GM12878 (cell line): ENCODE results near the gene HYAL1. TPM values are rescaled to one million over a fixed set of nuclear protein-coding genes. Genes with fewer than 3 reads are reported as not detected.

ENCODE experiments used
- ATAC-seq: fragments of 200-7000 bp; cut with Tn5 transposase; 3 replicates; pipeline ENCODE4 v1.9.1; 2020; ENCODE audit warnings: mild to moderate bottlenecking, moderate library complexity
- BruUV-seq: library from RNA; stranded (reverse); fragments of 400-500 nt; replicated peaks from 2 replicates; lab custom pipeline; 2021; lab: Mats Ljungman, UMichigan
- CTCF ChIA-PET: fragments of 300-600 bp; sonication (Branson Sonifier 250); formaldehyde crosslinking; extraction: SDS; loops from one replicate; lab custom pipeline; 2021; ENCODE audit warnings: inconsistent platforms; lab: Yijun Ruan, JAX
- POLR2A ChIA-PET: fragments of 350-600 bp; formaldehyde crosslinking; extraction: SDS; loops from one replicate; lab custom pipeline; 2021; ENCODE audit warnings: inconsistent platforms; lab: Charles Lee
- RAD21 ChIA-PET: fragments of 300-600 bp; sonication (Branson Sonifier 250); formaldehyde crosslinking; loops from one replicate; lab custom pipeline; 2023; ENCODE audit warnings: antibody characterized with exemption; ENCODE audit not compliant: unreplicated experiment; lab: Charles Lee
- SMC1A ChIA-PET: fragments of 300-600 bp; sonication (Branson Sonifier 250); formaldehyde crosslinking; loops from one replicate; lab custom pipeline; 2023; ENCODE audit not compliant: unreplicated experiment, uncharacterized antibody; lab: Charles Lee
- DNase-seq: peaks from one replicate; pipeline ENCODE4 v3.0.0-alpha.2; 2011; ENCODE audit warnings: low read depth, low spot score
- FAIRE-seq: peaks from 3 replicates; lab custom pipeline; 2011; peaks lifted over from hg19 to GRCh38; lab: Jason Lieb, UNC
- H2AFZ ChIP-seq: 2 replicates; pipeline ENCODE4 v1.6.0; 2011; ENCODE audit warnings: low read depth, low read length, control low read depth; ENCODE audit not compliant: control insufficient read depth
- H3K27ac ChIP-seq: 2 replicates; pipeline ENCODE4 v1.5.1; 2011; ENCODE audit warnings: control low read depth; ENCODE audit not compliant: control insufficient read depth, insufficient read depth
- H3K27me3 ChIP-seq, 2 experiments: replicated peaks in 1 of 2; 2 replicates each; pipeline versions ENCODE4 v1.6.0 to v1.6.1; 2011; ENCODE audit warnings: low read length in 1 of 2; ENCODE audit not compliant: control insufficient read depth in 2 of 2, insufficient read depth in 2 of 2
- H3K36me3 ChIP-seq, 2 experiments: 2 replicates each; pipeline ENCODE4 v1.5.1; 2011; ENCODE audit warnings: low read length in 1 of 2; ENCODE audit not compliant: control insufficient read depth in 2 of 2, insufficient read depth in 2 of 2
- H3K4me1 ChIP-seq: 2 replicates; pipeline ENCODE4 v1.6.1; 2011; ENCODE audit warnings: mild to moderate bottlenecking, low read length, moderate library complexity, mixed read lengths; ENCODE audit not compliant: control insufficient read depth, insufficient read depth
- H3K4me2 ChIP-seq: 2 replicates; pipeline ENCODE4 v1.6.0; 2011; ENCODE audit warnings: control low read depth; ENCODE audit not compliant: control insufficient read depth, insufficient read depth
- H3K4me3 ChIP-seq: fragments of 200-600 bp; sonication (generic); 2 replicates; pipeline ENCODE4 v1.5.1; 2016
- H3K79me2 ChIP-seq: 2 replicates; pipeline ENCODE4 v1.6.0; 2011; ENCODE audit warnings: low read length; ENCODE audit not compliant: control insufficient read depth, insufficient read depth
- H3K9ac ChIP-seq: 2 replicates; pipeline ENCODE4 v1.8.0; 2011; ENCODE audit warnings: low read length, control low read depth, mixed read lengths; ENCODE audit not compliant: control insufficient read depth, insufficient read depth
- H3K9me3 ChIP-seq: replicated peaks from 3 replicates; pipeline ENCODE4 v1.5.1; 2011; ENCODE audit warnings: mild to moderate bottlenecking, low read length; ENCODE audit not compliant: control insufficient read depth, insufficient read depth
- H4K20me1 ChIP-seq: 2 replicates; pipeline ENCODE4 v1.6.0; 2011; ENCODE audit not compliant: control insufficient read depth, insufficient read depth
- ATF7 ChIP-seq: fragments of 450-650 bp; IDR thresholded peaks from 2 replicates; pipeline ENCODE4 v1.6.1; 2016; ENCODE audit warnings: low read depth, mild to moderate bottlenecking
- BACH1 ChIP-seq: fragments of 450-650 bp; IDR thresholded peaks from 2 replicates; pipeline ENCODE4 v1.6.1; 2017; ENCODE audit warnings: mild to moderate bottlenecking, borderline replicate concordance
- BMI1 ChIP-seq: fragments of 450-650 bp; IDR thresholded peaks from 2 replicates; pipeline ENCODE4 v1.6.1; 2016; ENCODE audit warnings: mild to moderate bottlenecking, moderate library complexity, borderline replicate concordance
- CBFB ChIP-seq: IDR thresholded peaks from 2 replicates; pipeline ENCODE4 v1.6.1; 2016; ENCODE audit warnings: antibody characterized with exemption, low read depth
- CEBPB ChIP-seq, 2 experiments: fragments of 150-350 bp in 1 of 2; IDR thresholded peaks; 2 replicates each; pipeline ENCODE4 v1.6.1; 2012 to 2014; ENCODE audit warnings: low read depth in 2 of 2, low read length in 2 of 2, borderline replicate concordance in 1 of 2, inconsistent platforms in 1 of 2
- CREM ChIP-seq: IDR thresholded peaks from 2 replicates; pipeline ENCODE4 v1.6.1; 2014; ENCODE audit warnings: antibody characterized with exemption, low read depth
- EP300 ChIP-seq, 2 experiments: fragments of 150-350 bp in 1 of 2; IDR thresholded peaks; 2 replicates each; pipeline ENCODE4 v1.6.1; 2011 to 2012; ENCODE audit warnings: low read depth in 2 of 2, low read length in 2 of 2, borderline replicate concordance in 1 of 2, improper control_type of control experiment in 1 of 2, inconsistent platforms in 1 of 2; ENCODE audit not compliant: control insufficient read depth in 1 of 2
- FOXM1 ChIP-seq: IDR thresholded peaks from 2 replicates; pipeline ENCODE4 v1.6.1; 2012; ENCODE audit warnings: low read depth, mild to moderate bottlenecking, inconsistent platforms, low read length, moderate library complexity
- IRF4 ChIP-seq: IDR thresholded peaks from 2 replicates; pipeline ENCODE4 v1.6.1; 2011; ENCODE audit warnings: low read depth, low read length
- MYB ChIP-seq: fragments of 150-350 bp; IDR thresholded peaks from 2 replicates; pipeline ENCODE4 v1.6.1; 2014; ENCODE audit warnings: mild to moderate bottlenecking, low read depth, low read length, borderline replicate concordance
- NRF1 ChIP-seq: conservative IDR thresholded peaks from 2 replicates; pipeline ENCODE4 v1.6.1; 2011; ENCODE audit warnings: mild to moderate bottlenecking, low read depth, low read length, improper control_type of control experiment
- RAD21 ChIP-seq: IDR thresholded peaks from 2 replicates; pipeline ENCODE4 v1.6.1; 2011; ENCODE audit warnings: mild to moderate bottlenecking, low read depth, low read length, moderate library complexity; ENCODE audit not compliant: insufficient read depth
- RCOR1 ChIP-seq: conservative IDR thresholded peaks from 2 replicates; pipeline ENCODE4 v1.6.1; 2012; ENCODE audit warnings: low read depth, low read length, improper control_type of control experiment
- RUNX3 ChIP-seq: IDR thresholded peaks from 2 replicates; pipeline ENCODE4 v1.6.1; 2012; ENCODE audit warnings: low read length, inconsistent platforms
- SMAD5 ChIP-seq: IDR thresholded peaks from 2 replicates; pipeline ENCODE4 v1.6.1; 2016; ENCODE audit warnings: antibody characterized with exemption, low read depth
- STAT1 ChIP-seq: fragments of 450-650 bp; conservative IDR thresholded peaks from 2 replicates; pipeline ENCODE4 v1.6.1; 2014; ENCODE audit warnings: antibody characterized with exemption, mild to moderate bottlenecking
- TCF7 ChIP-seq: IDR thresholded peaks from 2 replicates; pipeline ENCODE4 v1.6.1; 2014; ENCODE audit warnings: antibody characterized with exemption, borderline replicate concordance
- ZSCAN29 ChIP-seq: fragments of 450-650 bp; IDR thresholded peaks from 2 replicates; pipeline ENCODE4 v1.6.1; 2017; ENCODE audit warnings: mild to moderate bottlenecking, moderate library complexity
- WGBS: methylation state at CpG from one replicate; pipeline ENCODE4 v1.1.6; 2016; ENCODE audit warnings: low lambda C conversion rate; ENCODE audit not compliant: insufficient replicate concordance, insufficient coverage; ENCODE audit errors: missing lambda C conversion rate; 5-methylcytosine and 5-hydroxymethylcytosine counted together
- in situ Hi-C: fragments of 300-500 bp; cut with MboI; formaldehyde crosslinking; loops from 9 replicates; pipeline ENCODE4 v1.14.3; 2018; ENCODE audit warnings: mixed read lengths
- intact Hi-C: fragments of 100-400 bp; cut with micrococcal nuclease; formaldehyde crosslinking; loops from one replicate; pipeline ENCODE4 v1.14.2; 2022; ENCODE audit not compliant: unreplicated experiment
- polyA plus RNA-seq, 11 experiments: library from polyadenylated mRNA; depleted of rRNA in 4 of 11; unstranded in 6 of 11; stranded (reverse) in 5 of 11; fragments of >200 nt; fragmentation: Nextera tagmentation in 4 of 11; fragmentation: Illumina TruSeq in 1 of 11; extraction: Ambion mirVana in 4 of 11; extraction: Trizol in 1 of 11; gene quantifications; 1 replicate in 1 of 11; 2 replicates in 10 of 11; pipeline versions ENCODE4 v1.2.1 to v1.2.3, GENCODE V29; 2011 to 2016; ENCODE audit warnings: inconsistent platforms in 2 of 11, missing spikeins in 2 of 11, low read depth in 1 of 11
- total RNA-seq, 4 experiments: library from RNA; depleted of rRNA in 3 of 4; stranded (reverse); fragments of >200 nt in 3 of 4; fragmentation: Illumina TruSeq in 1 of 4; extraction: Trizol in 1 of 4; gene quantifications; 2 replicates each; pipeline versions ENCODE4 v1.2.1 to v1.2.3, GENCODE V29; 2013 to 2021
- TF ChIP-seq, protein P1 (sequence below): fragments of 450-650 bp; IDR thresholded peaks from 2 replicates; pipeline ENCODE4 v1.6.1; 2017; ENCODE audit warnings: mild to moderate bottlenecking, moderate library complexity

HYAL1 gene
- total and polyA plus RNA-seq, 10 of the 15 experiments (the other 5 are each of a cell fraction or from before 2014, with no cell fraction given) = 0.04 to 0.55 (median 0.18) TPM; not detected in 2

DNA sequence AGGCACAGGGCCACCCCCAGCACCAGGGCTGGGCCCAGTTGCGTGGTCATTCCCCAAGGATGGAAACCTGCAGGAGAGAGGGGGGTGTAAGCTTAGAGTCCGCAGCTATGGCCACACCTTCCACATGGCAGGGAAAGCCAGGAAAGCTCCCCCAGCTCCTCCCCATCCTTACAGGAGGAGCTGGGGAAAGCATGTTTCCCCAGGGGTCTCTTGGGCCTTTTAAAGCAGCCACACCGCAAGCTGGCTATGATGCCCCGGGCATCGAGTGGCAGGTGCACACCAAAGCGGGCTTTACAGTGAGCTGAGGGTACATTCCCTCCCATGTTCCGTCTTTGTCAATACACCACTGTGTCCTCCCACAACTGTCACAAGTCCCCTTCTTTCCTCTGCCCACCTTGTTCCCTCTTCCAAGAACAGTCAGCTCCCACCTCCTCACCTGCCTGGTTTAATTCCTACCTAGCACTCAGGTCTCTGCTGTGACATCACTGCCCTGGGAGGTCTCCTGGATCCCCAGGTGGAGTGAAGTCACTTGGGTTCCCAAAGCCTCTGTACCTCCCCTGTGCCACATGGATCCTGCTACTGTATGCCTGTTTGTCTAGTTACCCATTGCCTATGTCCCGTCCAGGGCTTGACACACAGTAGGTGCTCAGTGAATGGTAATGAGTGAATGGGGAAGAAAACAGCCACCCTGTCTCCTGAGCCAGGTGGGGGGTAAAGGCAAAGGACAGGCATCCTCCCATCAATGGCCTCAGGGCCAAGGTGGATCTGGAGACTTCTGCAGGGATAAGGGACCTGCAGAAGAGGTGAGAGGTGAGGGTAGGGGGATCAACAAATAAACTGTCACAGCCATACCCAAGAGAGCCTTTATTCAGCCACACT is 7.6 kb downstream of the HYAL1 start:
- BruUV-seq = no TSS peak
- H2AFZ ChIP-seq = no peak overlapping the region
- in situ Hi-C loops (no loop called here), intact Hi-C loops (loop anchor here (5.0 kb wide), 1 partner anchor 42 kb away; no protein-coding TSS in a partner anchor)
- WGBS = 72% methylated on average over 8 of the region's 8 CpGs
- RAD21 ChIA-PET = no interaction called here
- SMC1A ChIA-PET = no interaction called here
- no peak overlapping the region for H3K4me2 ChIP-seq
- H3K4me1 ChIP-seq = peaks cover 4% of the 10 kb centered on the region
- CTCF ChIA-PET = interaction anchor here (0.6 kb wide), 1 partner anchor 69 kb away, joined by 3 read pairs; no protein-coding TSS in a partner anchor
- no peak overlapping the region for H3K4me3 ChIP-seq
- H3K9me3 ChIP-seq = no peaks in the 10 kb centered on the region
- no peak overlapping the region for H3K9ac ChIP-seq
- no peaks in the 10 kb centered on the region for H4K20me1 ChIP-seq
- no peak overlapping the region for H3K27ac ChIP-seq
- H3K27me3 ChIP-seq = no peaks in the 10 kb centered on the region
- DNase-seq (no peak), ATAC-seq (no peak), FAIRE-seq (no peak)
- no peaks in the 10 kb centered on the region for H3K36me3 ChIP-seq
- POLR2A ChIA-PET = interaction anchor here (1.1 kb wide), 1 partner anchor 42 kb away, joined by 3 read pairs; no protein-coding TSS in a partner anchor
- TF ChIP-seq TCF7 (no peak), CBFB (no peak), BACH1 (no peak), NRF1 (no peak), ATF7 (no peak), IRF4 (no peak), RUNX3 (no peak), CREM (no peak), MYB (no peak), SMAD5 (no peak), STAT1 (no peak), BMI1 (no peak), EP300 (IDR thresholded peaks at IDR 0.05; ENCODE audit: borderline replicate concordance in 1 of 2, control insufficient read depth in 1 of 2, low read depth in 2 of 2, low read length in 2 of 2) (no peak), RAD21 (no peak), RCOR1 (no peak), CEBPB (IDR thresholded peaks at IDR 0.05; ENCODE audit: borderline replicate concordance in 1 of 2, low read depth in 2 of 2, low read length in 2 of 2) (no peak), ZSCAN29 (no peak), FOXM1 (no peak)
- TF ChIP-seq, protein P1, sequence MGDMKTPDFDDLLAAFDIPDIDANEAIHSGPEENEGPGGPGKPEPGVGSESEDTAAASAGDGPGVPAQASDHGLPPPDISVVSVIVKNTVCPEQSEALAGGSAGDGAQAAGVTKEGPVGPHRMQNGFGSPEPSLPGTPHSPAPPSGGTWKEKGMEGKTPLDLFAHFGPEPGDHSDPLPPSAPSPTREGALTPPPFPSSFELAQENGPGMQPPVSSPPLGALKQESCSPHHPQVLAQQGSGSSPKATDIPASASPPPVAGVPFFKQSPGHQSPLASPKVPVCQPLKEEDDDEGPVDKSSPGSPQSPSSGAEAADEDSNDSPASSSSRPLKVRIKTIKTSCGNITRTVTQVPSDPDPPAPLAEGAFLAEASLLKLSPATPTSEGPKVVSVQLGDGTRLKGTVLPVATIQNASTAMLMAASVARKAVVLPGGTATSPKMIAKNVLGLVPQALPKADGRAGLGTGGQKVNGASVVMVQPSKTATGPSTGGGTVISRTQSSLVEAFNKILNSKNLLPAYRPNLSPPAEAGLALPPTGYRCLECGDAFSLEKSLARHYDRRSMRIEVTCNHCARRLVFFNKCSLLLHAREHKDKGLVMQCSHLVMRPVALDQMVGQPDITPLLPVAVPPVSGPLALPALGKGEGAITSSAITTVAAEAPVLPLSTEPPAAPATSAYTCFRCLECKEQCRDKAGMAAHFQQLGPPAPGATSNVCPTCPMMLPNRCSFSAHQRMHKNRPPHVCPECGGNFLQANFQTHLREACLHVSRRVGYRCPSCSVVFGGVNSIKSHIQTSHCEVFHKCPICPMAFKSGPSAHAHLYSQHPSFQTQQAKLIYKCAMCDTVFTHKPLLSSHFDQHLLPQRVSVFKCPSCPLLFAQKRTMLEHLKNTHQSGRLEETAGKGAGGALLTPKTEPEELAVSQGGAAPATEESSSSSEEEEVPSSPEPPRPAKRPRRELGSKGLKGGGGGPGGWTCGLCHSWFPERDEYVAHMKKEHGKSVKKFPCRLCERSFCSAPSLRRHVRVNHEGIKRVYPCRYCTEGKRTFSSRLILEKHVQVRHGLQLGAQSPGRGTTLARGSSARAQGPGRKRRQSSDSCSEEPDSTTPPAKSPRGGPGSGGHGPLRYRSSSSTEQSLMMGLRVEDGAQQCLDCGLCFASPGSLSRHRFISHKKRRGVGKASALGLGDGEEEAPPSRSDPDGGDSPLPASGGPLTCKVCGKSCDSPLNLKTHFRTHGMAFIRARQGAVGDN = no peak
- H3K79me2 ChIP-seq = peaks cover 15% of the 10 kb centered on the region
